Central memory CD8-positive, alpha-beta T cell (primary cell): ENCODE data around the gene NUMA1.
A peak's percentile ranks its signal among the peaks of the same experiment; 100 is the strongest.

ENCODE experiments used
- ATAC-seq: fragments of 150-1000 bp; cut with Tn5 transposase; replicated peaks from 2 replicates; pipeline ENCODE4 v1.10.0; 2022; ENCODE audit warnings: mild to moderate bottlenecking, moderate FRiP score, moderate number of reproducible peaks; ENCODE audit not compliant: poor library complexity, severe bottlenecking; ENCODE audit errors: extremely low read depth
- DNase-seq, 2 donors: peaks; one replicate each; pipeline ENCODE4 v3.0.0; 2021; ENCODE audit warnings: low spot score in 2 of 2
- H3K27ac Mint-ChIP-seq: one replicate; pipeline ENCODE4 v1.8.0; 2022; ENCODE audit warnings: low read depth, mild to moderate bottlenecking, moderate library complexity, mixed read lengths
- H3K27me3 Mint-ChIP-seq: one replicate; pipeline ENCODE4 v1.8.0; 2022; ENCODE audit warnings: mixed read lengths
- H3K36me3 Mint-ChIP-seq: one replicate; pipeline ENCODE4 v1.8.0; 2022; ENCODE audit warnings: mild to moderate bottlenecking, moderate library complexity, mixed read lengths; ENCODE audit not compliant: insufficient read depth
- H3K4me1 Mint-ChIP-seq: one replicate; pipeline ENCODE4 v1.8.0; 2022; ENCODE audit warnings: mixed read lengths
- H3K4me3 Mint-ChIP-seq: one replicate; pipeline ENCODE4 v1.8.0; 2022; ENCODE audit warnings: mild to moderate bottlenecking, moderate library complexity, mixed read lengths
- H3K9me3 Mint-ChIP-seq: one replicate; pipeline ENCODE4 v1.8.0; 2022; ENCODE audit warnings: mixed read lengths

NUMA1 gene

GRCh38 chr11:72006309-72007088 is 73.8 kb downstream of the NUMA1 start:
- Mint-ChIP-seq H3K9me3 (no peaks in the 10 kb centered on the region), H3K27ac (peak overlapping the region; percentile 69), H3K36me3 (peaks cover 40% of the 10 kb centered on the region), H3K27me3 (no peaks in the 10 kb centered on the region), H3K4me1 (peaks cover 11% of the 10 kb centered on the region), H3K4me3 (no peak overlapping the region)
- ATAC-seq (no peak), DNase-seq (no peak)

GRCh38 chr11:72005347-72006260 is 74.7 kb downstream of the NUMA1 start:
- Mint-ChIP-seq H3K4me1 (peaks cover 19% of the 10 kb centered on the region), H3K27ac (peak overlapping the region; percentile 69), H3K9me3 (no peaks in the 10 kb centered on the region), H3K4me3 (no peak overlapping the region), H3K36me3 (peaks cover 39% of the 10 kb centered on the region), H3K27me3 (no peaks in the 10 kb centered on the region)
- no peak for ATAC-seq
- DNase-seq = no peak

GRCh38 chr11:72004515-72005346 is 75.6 kb downstream of the NUMA1 start:
- H3K27ac Mint-ChIP-seq = no peak overlapping the region
- ATAC-seq = no peak
- H3K36me3 Mint-ChIP-seq = peaks cover 39% of the 10 kb centered on the region
- H3K9me3 Mint-ChIP-seq = no peaks in the 10 kb centered on the region
- H3K4me1 Mint-ChIP-seq = peaks cover 28% of the 10 kb centered on the region
- DNase-seq = no peak
- no peaks in the 10 kb centered on the region for H3K27me3 Mint-ChIP-seq
- no peak overlapping the region for H3K4me3 Mint-ChIP-seq

- ATAC-seq (no peak), DNase-seq (no peak)
- Mint-ChIP-seq H3K4me3 (no peak overlapping the region), H3K27ac (peak overlapping the region; percentile 67), H3K27me3 (no peaks in the 10 kb centered on the region), H3K9me3 (no peaks in the 10 kb centered on the region), H3K4me1 (peaks cover 37% of the 10 kb centered on the region), H3K36me3 (peaks cover 34% of the 10 kb centered on the region)
Measured at GRCh38 chr11:72003776-72004171, 76.6 kb downstream of the NUMA1 start.

- Mint-ChIP-seq H3K36me3 (peaks cover 31% of the 10 kb centered on the region), H3K4me1 (peaks cover 44% of the 10 kb centered on the region), H3K9me3 (no peaks in the 10 kb centered on the region), H3K27ac (peak overlapping the region; percentile 67), H3K4me3 (no peak overlapping the region), H3K27me3 (no peaks in the 10 kb centered on the region)
- no peak for ATAC-seq
- no peak for DNase-seq
Measured at GRCh38 chr11:72002841-72003775, 77.2 kb downstream of the NUMA1 start.

GRCh38 chr11:72001834-72002591 is 78.3 kb downstream of the NUMA1 start:
- no peak for ATAC-seq

GRCh38 chr11:72001285-72001684 is 79.1 kb downstream of the NUMA1 start:
- H3K9me3 Mint-ChIP-seq = no peaks in the 10 kb centered on the region
- peak overlapping the region; percentile 99 for H3K27ac Mint-ChIP-seq
- peaks cover 48% of the 10 kb centered on the region for H3K4me1 Mint-ChIP-seq
- no peak overlapping the region for H3K4me3 Mint-ChIP-seq
- DNase-seq = no peak
- ATAC-seq = no peak
- peaks cover 23% of the 10 kb centered on the region for H3K36me3 Mint-ChIP-seq
- no peaks in the 10 kb centered on the region for H3K27me3 Mint-ChIP-seq

More at GRCh38 chr11:72001834-72002591, 78.3 kb downstream of the NUMA1 start:
- no peak for DNase-seq
- Mint-ChIP-seq H3K4me1 (peaks cover 48% of the 10 kb centered on the region), H3K27ac (peak overlapping the region; percentile 40), H3K9me3 (no peaks in the 10 kb centered on the region), H3K27me3 (no peaks in the 10 kb centered on the region), H3K4me3 (no peak overlapping the region), H3K36me3 (peaks cover 24% of the 10 kb centered on the region)

- DNase-seq = no peak
- no peak for ATAC-seq
- Mint-ChIP-seq H3K9me3 (no peaks in the 10 kb centered on the region), H3K36me3 (peaks cover 20% of the 10 kb centered on the region), H3K27me3 (no peaks in the 10 kb centered on the region), H3K4me3 (peak overlapping the region; percentile 86), H3K4me1 (peaks cover 48% of the 10 kb centered on the region), H3K27ac (peak overlapping the region; percentile 99)
Measured at GRCh38 chr11:72000202-72000867, 80.0 kb downstream of the NUMA1 start.

- H3K4me3 Mint-ChIP-seq = peak overlapping the region; percentile 86
- no peaks in the 10 kb centered on the region for H3K27me3 Mint-ChIP-seq
- peak overlapping the region; percentile 99 for H3K27ac Mint-ChIP-seq
- peaks cover 48% of the 10 kb centered on the region for H3K4me1 Mint-ChIP-seq
- peaks cover 20% of the 10 kb centered on the region for H3K36me3 Mint-ChIP-seq
- no peak for DNase-seq
- no peaks in the 10 kb centered on the region for H3K9me3 Mint-ChIP-seq
- ATAC-seq = no peak
Measured at GRCh38 chr11:71999798-72000197, 80.5 kb downstream of the NUMA1 start.

- H3K36me3 Mint-ChIP-seq = peaks cover 19% of the 10 kb centered on the region
- no peak for DNase-seq
Measured at GRCh38 chr11:71999362-71999761, 81.0 kb downstream of the NUMA1 start.

More at GRCh38 chr11:71999362-71999761, 81.0 kb downstream of the NUMA1 start:
- Mint-ChIP-seq H3K9me3 (no peaks in the 10 kb centered on the region), H3K4me3 (peak overlapping the region; percentile 86), H3K27ac (peak overlapping the region; percentile 99), H3K27me3 (no peaks in the 10 kb centered on the region), H3K4me1 (peaks cover 48% of the 10 kb centered on the region)
- ATAC-seq = no peak
